ENCODE results near the gene BHLHA15. TPM values are rescaled to one million over a fixed set of nuclear protein-coding genes. Genes with fewer than 3 reads are reported as not detected.

BHLHA15 gene
- total RNA-seq, 1 donor from 2014 or later, result 8.6 TPM

Other genes with a start within 250 kb of the BHLHA15 start
- not detected for gene OCM2, start 221.2 kb upstream of the BHLHA15 start, total RNA-seq
- 37.1 TPM for gene LMTK2, start 104.6 kb upstream of the BHLHA15 start, total RNA-seq
- gene TECPR1, start 40.8 kb downstream of the BHLHA15 start, total RNA-seq, result 25.3 TPM
- gene BRI3, start 70.2 kb downstream of the BHLHA15 start, total RNA-seq, result 15.9 TPM
- gene BAIAP2L1, start 189.7 kb downstream of the BHLHA15 start, total RNA-seq, result under 0.01 TPM

Measured in frontal cortex (tissue), 1 donor.